ENCODE measurements around the gene PTPN1.

GRCh38 chr20:50551288-50551687 lies 41.1 kb downstream of the PTPN1 start:
- no peak for TF ChIP-seq CTCF (IDR thresholded peaks at IDR 0.05)
- TF ChIP-seq POLR2A (IDR thresholded peaks at IDR 0.05) = no peak
- TF ChIP-seq EP300 (IDR thresholded peaks at IDR 0.05) = no peak
